NCI-H1930 (cell line): ENCODE data around the gene DNAAF1.

Source experiments
- DNase-seq, 2 experiments: peaks; one replicate each; lab custom pipeline; 2025; lab: John Stamatoyannopoulos, UW

The DNAAF1 gene

DNA sequence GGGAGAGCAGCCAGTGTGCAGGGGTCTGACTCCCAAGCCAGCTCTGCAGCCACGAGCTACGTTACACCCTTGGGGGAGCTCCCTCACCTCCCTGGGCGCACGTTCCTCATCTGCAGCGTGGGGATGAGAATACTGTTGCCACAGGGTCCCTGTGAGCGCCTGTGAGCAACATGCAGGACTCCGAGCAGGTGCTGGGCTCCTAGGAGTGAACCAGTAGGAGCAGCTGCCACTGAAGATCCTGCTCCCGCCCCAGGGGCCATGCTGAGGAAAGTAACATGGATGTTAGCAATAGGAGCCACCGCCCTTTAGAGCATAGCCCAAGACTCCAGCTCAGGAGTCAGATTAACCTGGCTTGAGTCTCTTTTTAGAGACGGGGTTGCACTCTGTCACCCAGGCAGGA is 15.9 kb downstream of the DNAAF1 start:
- DNase-seq: no peak

DNA sequence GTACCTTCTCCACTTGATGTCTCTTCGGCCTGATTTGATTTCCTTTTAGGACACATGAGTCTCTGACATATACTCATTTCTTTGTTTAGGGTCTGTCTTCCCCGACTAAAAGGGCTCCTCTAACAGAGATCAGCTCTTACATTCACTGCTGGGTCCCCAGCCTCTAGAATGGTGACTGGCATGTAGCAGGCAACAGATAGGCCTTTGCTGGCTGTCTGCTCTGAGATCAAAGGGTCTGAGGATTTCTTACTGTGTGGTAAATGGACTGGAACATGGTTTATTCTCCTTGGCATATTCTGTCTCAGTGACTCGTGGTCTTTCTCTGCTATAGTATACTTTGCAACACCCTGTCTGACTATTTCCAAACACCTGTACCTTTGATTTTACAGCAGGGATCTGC is 16.7 kb downstream of the DNAAF1 start:
- DNase-seq: no peak

DNA sequence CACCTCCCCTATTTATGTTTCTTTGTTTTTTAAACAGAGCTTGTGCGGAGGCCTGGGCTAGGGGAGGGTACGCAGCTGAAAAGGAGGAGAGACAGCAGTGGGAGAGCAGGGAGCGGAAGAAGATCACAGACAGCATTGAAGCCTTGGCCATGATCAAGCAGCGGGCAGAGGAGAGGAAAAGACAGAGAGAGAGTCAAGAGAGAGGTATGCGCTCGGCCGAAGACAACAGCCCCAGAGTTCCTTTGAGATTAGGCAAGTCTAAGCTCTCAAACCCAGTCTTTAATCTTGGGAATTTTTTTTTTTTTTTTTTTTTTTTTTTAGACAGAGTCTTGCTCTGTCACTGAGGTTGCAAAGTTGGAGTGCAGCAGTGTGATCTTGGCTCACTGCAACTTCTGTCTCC is 20.6 kb downstream of the DNAAF1 start:
- DNase-seq: no peak

DNA sequence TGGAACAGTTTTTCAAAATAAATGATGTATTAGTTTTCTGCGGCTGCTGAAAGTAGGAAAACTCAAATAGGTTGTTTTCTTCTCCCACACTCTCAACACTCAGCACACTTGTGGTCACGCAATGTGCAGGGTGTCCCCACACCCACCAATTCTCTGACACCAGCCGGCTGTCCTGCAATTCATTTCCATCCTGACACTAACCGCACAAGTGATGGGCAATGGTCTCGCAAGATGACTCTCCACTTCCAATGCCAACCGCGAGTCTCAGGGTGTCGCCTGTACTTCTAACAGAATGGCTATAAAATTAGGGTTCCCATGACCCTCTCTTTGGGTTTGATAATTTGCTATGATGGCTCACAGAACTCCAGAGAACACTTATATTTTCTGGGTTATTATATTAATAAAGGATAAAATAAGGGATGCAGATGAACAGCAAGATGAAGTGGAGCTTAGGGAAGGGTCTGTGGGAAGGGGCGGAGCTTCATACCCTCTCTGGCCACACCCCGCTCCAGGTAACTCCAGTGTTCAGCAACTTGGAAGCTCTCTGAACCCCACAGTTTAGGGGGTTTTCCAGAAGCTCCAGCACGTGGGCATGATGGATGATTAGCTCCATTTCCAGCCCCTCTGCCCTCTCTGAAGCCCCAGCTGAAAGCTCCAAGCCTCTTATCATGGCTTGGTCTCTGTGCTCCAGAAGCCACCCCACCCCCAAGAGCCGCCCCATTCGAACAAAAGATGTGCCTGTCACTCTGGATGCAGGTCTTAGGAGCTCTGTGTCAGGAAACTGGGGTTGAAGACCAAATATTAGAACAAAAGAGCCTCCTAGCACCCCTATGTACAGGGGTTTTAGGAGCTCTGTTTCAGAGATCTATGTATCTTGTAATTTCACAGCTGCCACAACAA is 21.9 kb downstream of the DNAAF1 start:
- DNase-seq: no peak

DNA sequence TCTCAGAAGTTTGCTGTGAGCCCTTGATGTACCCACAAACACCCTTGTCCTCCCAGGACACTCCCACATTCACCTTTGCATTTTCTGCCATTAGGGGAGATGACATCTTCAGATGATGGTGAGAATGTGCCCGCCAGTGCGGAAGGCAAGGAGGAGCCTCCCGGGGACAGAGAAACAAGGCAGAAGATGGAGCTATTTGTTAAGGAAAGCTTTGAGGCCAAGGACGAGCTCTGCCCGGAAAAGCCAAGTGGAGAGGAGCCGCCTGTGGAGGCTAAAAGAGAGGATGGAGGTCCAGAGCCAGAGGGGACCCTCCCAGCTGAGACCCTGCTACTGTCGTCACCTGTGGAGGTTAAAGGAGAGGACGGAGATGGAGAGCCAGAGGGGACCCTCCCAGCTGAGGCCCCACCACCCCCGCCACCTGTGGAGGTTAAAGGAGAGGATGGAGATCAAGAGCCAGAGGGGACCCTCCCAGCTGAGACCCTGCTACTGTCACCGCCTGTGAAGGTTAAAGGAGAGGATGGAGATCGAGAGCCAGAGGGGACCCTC is 24.7 kb downstream of the DNAAF1 start:
- no peak for DNase-seq

DNA sequence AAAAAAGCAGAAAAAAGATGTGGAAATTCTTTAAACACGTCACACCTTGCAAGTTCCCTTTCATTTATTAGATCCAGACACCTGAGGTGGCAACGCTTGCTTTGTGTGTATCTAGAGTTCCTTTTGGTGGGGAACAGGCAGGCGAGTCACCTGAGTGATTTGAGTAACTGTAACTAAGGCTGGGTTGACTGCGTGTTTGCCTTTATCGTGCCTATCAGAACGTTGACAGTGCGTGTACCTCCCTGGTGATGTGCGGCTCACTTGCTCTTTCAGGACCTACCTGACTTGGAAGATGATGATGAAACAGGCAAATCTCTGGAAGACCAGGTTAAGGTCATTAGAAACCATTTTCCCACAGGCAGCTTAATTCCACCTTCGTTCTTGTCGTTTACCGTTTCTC is 29.3 kb downstream of the DNAAF1 start:
- DNase-seq: no peak

DNA sequence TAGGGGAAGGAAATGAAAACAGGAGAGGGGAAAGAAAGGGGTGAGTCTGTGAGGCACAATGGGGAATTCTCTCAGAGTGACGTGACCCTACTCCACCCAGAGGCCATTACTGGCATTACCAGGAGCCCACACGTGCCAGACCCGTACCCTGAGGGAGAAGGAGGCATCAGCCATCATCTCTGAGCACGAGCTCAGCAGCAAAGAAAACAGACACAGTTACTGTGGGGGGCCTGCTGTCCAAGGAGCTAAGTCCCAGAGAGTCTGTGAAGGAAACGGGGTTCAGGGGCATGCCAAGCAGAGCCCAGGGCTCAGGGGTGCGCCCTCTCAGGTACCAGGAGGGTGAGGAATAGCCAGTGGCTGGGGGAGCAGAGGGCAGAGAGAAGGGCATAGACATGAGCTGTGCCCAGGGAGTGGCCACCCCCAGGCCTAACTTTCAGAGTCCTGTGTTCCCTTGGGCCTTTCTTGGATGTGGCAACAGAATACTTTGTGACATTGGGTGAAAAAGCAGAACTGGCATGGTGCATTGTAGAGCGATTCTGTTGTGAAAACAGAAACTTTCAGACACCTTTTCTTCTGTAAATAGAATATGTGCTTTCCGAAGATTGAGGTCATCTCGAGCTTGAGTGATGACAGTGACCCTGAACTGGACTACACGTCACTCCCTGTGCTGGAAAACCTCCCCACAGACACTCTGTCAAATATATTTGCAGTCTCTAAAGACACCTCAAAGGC is 30.4 kb downstream of the DNAAF1 start:
- DNase-seq: peak; percentile 4 to 12

DNA sequence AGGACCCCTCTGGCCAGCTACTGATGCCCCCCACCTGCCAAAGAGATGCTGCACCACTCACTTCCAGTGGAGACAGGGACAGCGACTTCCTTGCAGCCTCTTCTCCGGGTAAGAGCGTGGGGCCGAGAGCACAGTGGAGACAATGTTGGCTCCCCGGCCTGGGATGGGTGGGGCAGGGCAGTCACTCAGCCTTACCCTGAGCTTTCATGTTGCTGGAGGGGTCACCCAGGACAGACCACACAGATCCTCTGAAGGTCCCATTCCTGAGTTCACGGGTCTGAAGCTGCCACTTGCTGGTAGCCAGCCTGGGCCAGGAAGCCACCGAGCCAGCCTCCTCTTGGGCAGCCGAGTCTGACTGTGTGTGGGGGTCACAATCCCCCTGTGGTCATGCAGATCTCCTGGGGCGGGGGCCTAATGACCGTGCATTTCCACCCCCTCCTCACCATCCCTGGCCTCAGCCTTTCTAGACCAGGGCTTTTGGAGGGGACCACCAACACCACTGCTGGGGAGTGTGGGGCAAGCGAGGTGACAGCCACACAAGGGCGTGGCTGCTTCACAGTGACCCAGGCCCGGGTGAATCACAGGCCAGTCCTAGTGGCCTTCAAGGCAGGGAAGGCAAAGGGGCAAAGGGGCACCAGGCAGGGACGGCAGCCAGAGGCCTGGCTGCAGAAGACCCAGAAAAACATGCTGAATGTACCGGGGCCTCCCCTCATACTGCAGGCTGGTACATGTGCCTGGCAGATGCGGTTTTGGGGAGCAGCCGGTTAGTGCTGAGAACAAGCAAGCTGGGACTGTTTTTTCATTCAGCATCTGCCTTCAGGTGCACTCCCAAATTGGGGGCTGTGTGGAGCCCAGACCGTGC is 31.3 kb downstream of the DNAAF1 start:
- DNase-seq: no peak

DNA sequence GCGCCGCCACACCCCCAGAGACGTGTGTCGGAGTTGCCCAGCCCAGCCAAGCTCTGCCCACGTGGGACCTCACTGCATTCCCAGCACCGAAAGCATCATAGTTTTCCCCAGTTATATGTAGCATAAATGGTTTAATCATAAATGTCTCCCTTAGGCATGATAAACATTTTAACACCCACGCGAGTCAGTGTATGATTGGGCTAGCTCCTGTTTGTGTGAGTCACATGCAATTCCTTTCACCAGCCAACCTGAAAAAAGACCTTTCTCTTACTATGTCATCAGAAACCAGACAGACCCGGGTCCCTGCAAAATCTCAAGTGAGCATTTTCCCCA is 32.6 kb downstream of the DNAAF1 start:
- DNase-seq: no peak

DNA sequence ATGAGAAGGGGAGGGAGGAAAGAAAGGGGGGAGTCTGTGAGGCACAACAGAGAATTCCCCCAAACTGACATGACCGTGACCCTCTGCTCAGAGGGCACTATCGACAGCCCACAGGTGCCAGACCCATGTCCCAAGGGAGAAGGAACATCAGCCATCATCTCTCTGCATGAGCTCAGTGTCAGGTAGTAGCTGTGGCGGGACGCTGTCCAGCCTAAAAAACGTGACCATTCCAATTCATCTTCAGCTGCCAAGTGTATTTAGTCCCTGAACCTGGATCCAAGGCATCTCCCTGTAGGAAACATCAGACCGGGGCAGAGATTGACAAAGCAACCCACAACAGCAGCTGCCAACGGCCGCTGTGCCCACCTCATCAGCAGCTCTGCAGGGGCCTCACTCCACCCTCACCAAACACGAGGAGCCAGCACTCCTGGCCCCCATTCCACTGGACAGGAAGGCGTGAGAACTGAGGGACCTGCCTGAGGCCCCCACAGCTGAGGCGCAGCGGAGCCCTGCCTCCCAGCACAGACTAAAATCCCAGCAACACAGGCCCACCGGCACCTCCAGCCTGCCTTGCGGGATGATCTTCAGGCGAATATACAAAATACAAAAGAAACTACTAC is 33.1 kb downstream of the DNAAF1 start:
- DNase-seq: no peak

DNA sequence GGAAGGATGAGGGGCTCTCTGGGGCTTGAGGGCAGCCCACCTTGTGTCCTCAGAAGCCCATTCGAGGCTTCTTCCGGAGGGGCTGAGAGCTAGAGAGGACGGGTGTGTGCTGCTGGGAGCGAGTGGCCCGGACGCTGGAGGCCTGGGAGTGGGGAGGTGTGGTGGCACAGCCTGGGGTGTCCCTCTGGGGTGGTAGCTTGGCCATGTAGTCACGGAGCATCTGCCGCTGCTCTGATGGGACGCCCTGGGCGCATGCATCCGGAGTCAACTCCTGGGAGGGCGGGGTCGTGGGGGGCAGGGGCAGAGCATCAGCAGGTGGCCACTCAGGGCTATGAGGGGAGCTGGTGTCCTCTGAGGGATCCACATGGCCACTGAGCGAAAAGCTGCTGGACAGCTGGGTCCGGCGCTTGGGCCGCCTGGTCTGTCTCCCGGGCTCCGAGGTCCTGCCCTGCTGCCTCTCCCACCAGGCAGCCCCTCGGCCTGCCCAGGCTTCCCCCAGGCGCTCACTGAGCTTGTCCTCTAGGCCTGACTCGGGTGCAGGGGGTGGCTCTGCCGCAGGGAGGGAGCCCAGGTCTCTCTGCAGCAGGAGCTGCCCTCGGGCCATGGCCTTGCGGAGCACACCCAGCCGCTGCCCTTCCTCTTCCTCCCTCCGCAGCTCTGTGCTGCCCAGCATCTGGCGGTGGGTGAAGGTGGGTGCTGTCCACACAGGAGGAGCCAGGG is 33.9 kb downstream of the DNAAF1 start:
- DNase-seq: no peak

DNA sequence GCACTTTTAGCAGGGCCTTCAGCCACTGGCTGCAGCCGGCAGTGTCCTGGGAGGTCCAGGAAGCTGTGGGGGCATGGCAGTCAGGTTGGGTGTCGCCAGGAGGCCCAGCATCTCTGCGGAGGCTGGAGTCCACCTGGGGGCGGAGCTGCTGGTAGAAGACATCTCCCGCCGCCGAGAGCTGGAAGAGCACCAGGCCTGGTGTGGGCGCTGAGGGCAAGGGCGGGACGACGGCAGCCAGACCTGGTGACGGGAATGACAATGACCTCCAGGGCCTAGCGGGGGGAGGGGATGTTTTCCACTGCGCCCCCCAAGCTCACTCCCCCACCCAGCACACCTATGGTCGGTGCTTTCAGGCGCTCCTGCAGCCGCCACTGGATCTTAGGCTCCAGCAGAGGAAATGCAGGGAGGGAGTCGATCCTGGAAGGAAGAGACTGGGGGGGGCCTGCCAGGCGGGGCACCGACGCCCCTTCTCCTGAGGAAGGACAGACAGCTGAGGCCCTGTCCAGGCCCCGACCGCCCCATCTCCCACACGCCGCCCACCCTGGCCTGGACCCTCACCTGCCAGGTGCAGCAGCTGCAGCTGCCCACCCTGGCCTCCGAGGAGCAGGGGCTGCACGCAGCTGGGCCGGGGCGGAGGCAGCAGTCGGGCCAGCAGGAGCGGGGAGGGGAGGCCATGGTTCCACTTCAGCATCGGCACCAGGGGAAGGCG is 34.7 kb downstream of the DNAAF1 start:
- no peak for DNase-seq

DNA sequence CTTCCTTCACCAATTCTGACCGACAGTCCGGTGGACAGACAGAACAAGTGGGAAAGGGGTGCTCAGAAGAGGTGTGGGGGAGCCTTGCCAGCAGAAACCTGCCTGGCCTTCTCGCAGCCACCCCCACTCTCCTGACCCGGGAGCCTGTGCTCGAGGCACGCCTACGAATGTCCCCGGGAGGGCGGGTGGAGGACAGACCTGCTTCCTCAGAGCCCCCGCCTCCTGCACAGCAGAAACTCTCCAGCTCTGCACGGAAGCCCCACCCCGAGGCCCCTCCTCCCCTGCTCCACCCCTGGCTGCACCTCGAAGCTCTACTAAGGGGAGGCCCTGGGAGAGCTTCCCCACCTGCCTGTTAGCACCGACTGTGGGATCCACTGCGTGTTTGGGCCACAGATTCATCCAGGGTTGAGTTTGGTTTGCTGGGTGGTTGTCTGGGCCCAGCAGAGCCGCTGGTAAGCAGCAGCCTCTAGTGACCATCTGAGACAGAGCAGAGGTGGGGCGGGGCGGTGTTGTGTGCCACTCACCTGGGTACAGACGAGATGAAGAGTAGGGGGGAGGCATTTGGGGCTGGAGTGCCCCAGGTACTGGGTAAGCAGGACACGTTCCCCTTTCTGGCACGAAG is 35.5 kb downstream of the DNAAF1 start:
- DNase-seq: no peak

DNA sequence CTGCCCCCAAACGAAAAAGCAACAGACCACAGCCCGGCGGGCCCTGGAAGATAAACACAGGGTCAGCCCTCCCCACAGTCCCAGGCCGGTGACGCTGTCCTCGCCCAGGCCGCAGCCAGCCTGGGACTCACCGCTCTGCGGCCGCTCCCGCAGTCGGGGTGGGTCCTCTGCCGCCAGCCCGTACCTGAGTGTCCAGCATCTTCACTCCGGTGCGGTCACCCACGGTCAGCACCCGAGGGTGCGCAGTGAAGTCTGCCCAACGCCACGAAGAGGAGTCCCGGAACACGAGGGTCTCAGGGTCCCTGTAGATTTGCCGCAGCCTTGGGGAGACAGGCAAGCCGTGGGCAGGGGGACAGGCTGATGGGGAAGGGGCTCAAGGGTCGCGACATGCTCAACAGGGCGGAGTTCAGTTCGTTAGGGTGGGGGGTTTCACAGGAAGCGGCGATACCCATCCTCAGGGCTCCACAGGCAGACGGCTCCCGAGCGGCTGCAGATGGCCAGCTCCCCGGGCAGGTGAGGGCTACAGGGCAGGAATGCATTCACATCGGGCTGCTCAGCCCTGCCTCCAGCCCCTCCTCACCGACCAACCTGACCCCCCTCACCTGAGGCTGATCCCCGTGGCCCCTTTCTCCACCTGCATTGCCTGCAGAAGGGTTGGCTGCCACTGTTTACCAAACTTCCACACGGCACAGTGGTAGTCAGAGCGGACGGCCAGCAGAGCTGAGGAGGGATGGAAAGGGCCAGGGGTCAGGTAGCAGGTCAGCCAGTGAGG is 36.2 kb downstream of the DNAAF1 start:
- DNase-seq: no peak

DNA sequence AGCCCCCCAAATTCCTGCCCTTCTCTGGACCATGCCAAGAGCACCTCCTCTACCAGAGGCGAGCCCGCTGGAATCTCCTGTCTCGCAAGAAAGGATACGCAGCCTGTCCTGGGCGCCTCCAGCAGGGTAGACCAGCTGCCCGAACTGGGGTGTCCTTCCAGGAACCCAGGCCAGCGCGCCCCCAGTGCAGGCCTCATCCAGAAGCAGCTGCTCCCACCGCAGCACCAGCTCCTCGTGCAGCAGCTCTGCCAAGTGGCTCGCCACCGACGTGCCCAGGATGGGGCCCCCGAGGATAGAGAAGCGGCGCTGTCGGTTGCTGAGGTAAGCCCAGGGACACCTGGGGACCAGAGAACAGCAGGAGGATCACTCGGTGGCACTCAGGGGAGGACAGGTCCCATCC is 37.0 kb downstream of the DNAAF1 start:
- DNase-seq: no peak

DNA sequence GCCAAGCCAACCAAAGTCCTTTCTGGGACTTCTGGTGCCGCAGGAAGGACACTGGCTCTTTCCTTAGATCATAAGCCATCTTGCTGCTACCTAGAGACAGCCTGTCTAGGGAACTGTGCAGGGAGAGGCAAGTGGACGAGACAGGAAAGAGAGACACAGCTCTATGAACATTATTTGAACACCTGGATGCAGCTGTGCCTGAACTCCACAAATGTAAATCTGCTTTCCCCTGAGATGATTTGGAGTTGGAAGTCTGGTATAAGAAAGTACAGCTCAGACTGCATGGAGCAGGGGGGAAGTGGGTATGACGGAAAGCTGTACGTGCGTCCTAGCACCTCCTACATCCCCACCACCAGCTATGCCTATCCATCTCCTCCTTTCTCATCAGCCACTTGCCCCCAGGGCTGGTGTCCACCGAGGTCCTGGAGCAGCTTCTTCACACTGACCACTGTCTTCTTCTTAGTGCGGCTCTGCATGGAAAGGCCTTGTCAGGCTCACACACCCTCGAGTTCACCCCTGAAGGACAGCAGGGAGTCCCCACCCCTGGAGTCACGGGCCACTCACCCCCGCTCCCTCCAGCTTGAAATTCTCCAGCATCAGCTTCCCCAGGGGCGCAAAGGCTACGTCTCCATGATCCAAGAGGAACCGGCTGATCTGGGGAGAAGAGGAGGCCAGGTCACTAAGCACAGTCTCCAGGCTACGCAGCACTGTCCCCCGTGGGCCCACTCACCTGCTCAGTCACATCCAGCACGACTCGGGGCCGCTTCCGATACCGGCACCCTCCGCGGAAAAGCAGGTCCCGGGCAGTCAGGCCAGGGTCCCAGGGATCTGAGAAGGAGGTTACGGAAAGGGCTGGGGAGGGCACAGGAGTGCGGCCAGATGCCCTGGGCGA is 37.8 kb downstream of the DNAAF1 start:
- DNase-seq: no peak

DNA sequence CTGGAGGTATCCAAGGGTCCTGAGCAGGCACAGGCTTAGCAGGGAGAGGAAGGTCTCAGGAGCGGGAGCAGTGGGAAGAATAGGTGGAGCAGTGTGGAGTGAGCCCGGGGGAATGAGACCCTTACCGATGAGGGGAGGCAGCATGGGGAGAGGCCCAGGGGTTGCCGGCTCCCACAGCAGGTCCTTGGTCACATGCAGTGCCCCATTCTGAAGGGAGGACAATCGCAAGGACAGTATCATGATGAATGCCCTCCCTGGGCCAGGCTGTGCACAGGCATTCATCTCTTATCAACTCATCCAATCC is 38.4 kb downstream of the DNAAF1 start:
- no peak for DNase-seq

DNA sequence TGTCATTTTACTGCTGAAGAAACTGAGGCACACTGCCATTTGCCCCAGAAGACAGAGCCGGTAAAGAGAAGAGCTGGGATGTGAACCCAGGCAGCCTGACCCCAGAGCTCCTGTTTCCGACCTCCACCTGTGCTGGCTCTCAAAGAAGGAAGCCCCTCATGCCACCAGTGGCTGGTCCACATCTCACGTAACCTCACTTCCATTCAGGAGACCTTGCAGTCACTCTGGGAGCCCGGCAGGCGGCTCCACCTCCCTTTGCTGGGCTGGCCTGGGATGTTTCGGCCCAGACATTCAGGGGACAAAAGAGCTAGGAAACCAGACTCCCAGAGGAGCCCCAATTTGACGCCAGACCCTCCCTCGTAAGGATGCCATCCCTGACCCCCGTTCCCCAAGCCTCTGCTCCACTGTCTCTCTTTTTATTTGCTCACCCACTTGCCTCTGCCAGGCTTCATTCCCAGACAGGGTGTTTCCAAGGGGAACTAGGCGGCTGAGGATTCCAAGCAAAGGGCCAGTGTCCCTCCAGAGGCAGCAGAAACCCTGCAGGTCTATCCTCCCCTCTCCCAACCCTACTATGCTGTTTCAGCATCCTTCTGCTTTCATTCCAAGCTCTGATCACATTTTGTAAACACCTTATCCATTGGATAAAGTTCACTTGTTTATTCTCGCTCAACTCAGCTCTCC is 38.9 kb downstream of the DNAAF1 start:
- no peak for DNase-seq
